Suprapubic skin (tissue), 4 donors: ENCODE measurements around the gene TMEM131L.

Source experiments
- EP300 ChIP-seq: sonication (generic); formaldehyde crosslinking; IDR thresholded peaks from one replicate; pipeline ENCODE4 v1.6.1; 2017; ENCODE audit warnings: antibody characterized with exemption
- POLR2A ChIP-seq, 2 donors: fragments of 450-650 bp; IDR thresholded peaks; one replicate each; pipeline ENCODE4 v1.6.1; 2017; ENCODE audit warnings: antibody characterized with exemption in 2 of 2, mild to moderate bottlenecking in 2 of 2, moderate library complexity in 2 of 2
- POLR2AphosphoS5 ChIP-seq, 3 donors: sonication (generic); formaldehyde crosslinking; IDR thresholded peaks; one replicate each; pipeline ENCODE4 v1.6.1; 2017; ENCODE audit warnings: antibody characterized with exemption in 3 of 3
- TF ChIP-seq, protein P1 (sequence below), 2 donors: fragments of 200-600 bp in 1 of 2; fragments of 450-650 bp in 1 of 2; sonication (generic) in 1 of 2; IDR thresholded peaks; one replicate each; pipeline ENCODE4 v1.5.1; 2016 to 2019; ENCODE audit warnings: antibody characterized with exemption in 2 of 2, mild to moderate bottlenecking in 1 of 2, moderate library complexity in 1 of 2

DNA sequence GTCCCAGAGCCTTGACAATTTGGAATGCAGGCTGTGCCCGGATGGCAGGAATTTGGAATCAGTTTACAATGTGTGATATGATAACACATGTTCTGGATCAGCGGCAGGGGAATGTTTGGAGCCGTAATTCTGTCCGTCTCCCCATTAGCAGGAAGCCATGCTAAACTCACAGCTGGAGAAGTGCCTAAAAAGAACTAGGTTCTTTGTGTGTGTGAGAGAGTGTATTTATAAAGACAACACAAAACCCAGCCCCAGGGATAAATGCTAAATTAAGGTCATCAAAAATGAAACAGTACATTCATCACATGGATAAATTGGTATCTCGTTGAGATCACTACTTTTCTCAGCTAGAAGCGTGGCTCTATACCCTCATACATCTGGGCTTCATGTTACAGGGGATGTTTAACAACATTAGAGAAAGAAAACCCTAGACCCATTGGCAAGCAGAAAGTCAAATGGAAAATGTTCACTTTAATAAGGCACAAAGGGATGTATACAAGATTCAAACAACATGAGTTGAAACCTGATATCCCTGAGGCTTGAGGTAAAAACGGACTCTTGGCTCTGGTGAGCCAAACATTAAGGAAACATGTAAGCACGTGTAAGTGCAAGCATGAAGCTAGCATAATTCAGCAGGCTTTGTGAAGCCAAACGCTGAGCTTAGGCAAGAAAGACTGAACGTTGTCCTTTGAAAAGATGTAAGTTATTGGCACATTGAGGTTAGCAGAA, 18.0 kb upstream of the TMEM131L start:
- TF ChIP-seq, protein P1, sequence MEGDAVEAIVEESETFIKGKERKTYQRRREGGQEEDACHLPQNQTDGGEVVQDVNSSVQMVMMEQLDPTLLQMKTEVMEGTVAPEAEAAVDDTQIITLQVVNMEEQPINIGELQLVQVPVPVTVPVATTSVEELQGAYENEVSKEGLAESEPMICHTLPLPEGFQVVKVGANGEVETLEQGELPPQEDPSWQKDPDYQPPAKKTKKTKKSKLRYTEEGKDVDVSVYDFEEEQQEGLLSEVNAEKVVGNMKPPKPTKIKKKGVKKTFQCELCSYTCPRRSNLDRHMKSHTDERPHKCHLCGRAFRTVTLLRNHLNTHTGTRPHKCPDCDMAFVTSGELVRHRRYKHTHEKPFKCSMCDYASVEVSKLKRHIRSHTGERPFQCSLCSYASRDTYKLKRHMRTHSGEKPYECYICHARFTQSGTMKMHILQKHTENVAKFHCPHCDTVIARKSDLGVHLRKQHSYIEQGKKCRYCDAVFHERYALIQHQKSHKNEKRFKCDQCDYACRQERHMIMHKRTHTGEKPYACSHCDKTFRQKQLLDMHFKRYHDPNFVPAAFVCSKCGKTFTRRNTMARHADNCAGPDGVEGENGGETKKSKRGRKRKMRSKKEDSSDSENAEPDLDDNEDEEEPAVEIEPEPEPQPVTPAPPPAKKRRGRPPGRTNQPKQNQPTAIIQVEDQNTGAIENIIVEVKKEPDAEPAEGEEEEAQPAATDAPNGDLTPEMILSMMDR (IDR thresholded peaks at IDR 0.05), result no peak
- TF ChIP-seq POLR2AphosphoS5 (IDR thresholded peaks at IDR 0.05), result no peak
- TF ChIP-seq POLR2A (IDR thresholded peaks at IDR 0.05), result no peak
- no peak for TF ChIP-seq EP300
